Skeletal muscle tissue (tissue), 4 donors: ENCODE results near the gene CPEB3. TPM values are rescaled to one million over a fixed set of nuclear protein-coding genes. Genes with fewer than 3 reads are reported as not detected.
"Not testable (repeated sequence)": the region's sequence is repeated elsewhere in the genome, so short reads cannot be mapped to it uniquely, and the experiment has no call there.

Experiments
- H3K27ac ChIP-seq: one replicate; pipeline ENCODE4 v1.7.0; 2013; ENCODE audit warnings: mild to moderate bottlenecking, low read depth, low read length, inconsistent platforms
- H3K27me3 ChIP-seq, 3 donors: one replicate each; pipeline ENCODE4 v1.7.0; 2013; ENCODE audit warnings: low read length in 3 of 3; ENCODE audit not compliant: control insufficient read depth in 3 of 3, insufficient read depth in 3 of 3
- H3K36me3 ChIP-seq, 3 donors: one replicate each; pipeline ENCODE4 v1.7.0; 2013; ENCODE audit warnings: low read length in 3 of 3; ENCODE audit not compliant: control insufficient read depth in 3 of 3, insufficient read depth in 3 of 3
- H3K4me1 ChIP-seq, 3 donors: one replicate each; pipeline ENCODE4 v1.7.0; 2013; ENCODE audit warnings: low read length in 3 of 3, mild to moderate bottlenecking in 3 of 3; ENCODE audit not compliant: control insufficient read depth in 3 of 3, insufficient read depth in 3 of 3
- H3K4me3 ChIP-seq, 3 donors: one replicate each; pipeline ENCODE4 v1.7.0; 2013; ENCODE audit warnings: low read length in 3 of 3
- H3K9ac ChIP-seq, 3 donors: one replicate each; pipeline ENCODE4 v1.7.0; 2013; ENCODE audit warnings: low read length in 3 of 3, mild to moderate bottlenecking in 3 of 3, moderate library complexity in 2 of 3, low read depth in 1 of 3
- H3K9me3 ChIP-seq, 3 donors: one replicate each; pipeline ENCODE4 v1.7.0; 2013; ENCODE audit warnings: low read length in 3 of 3; ENCODE audit not compliant: control insufficient read depth in 3 of 3
- total RNA-seq: library from RNA; depleted of rRNA; stranded (reverse); fragments of >200 nt; gene quantifications from one replicate; pipeline ENCODE4 v1.2.3, GENCODE V29; 2014
- donor health status: Osteomylitis.

The CPEB3 gene
- total RNA-seq, 1 donor from 2014 or later, result 3.1 TPM

DNA sequence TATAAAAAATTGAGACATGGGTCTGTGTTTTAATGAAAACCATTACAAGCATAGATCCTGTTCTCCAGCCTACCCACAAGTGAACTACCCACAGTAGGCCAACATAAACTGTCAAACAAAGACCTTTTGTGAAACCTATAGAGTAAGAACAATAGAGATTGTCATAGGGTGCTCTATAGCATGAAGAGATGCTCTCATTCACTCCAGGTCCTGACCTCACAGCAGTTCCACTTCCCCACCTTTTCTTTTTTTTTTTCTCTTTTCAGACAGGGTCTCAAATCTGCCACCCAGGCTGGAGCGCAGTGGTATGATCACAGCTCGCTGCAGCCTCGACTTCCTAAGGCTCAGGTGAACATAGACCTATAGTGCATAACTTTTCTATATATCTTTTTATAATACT lies 72.3 kb downstream of the CPEB3 start:
- no peak overlapping the region for H3K9ac ChIP-seq
- no peaks in the 10 kb centered on the region for H3K9me3 ChIP-seq
- no peak overlapping the region for H3K4me3 ChIP-seq
- H3K36me3 ChIP-seq, result peaks cover 0 to 4% (median 3%) of the 10 kb centered on the region in 3 donors
- H3K27me3 ChIP-seq, result no peaks in the 10 kb centered on the region
- H3K4me1 ChIP-seq, result peaks cover 0 to 5% (median 4%) of the 10 kb centered on the region in 3 donors
- H3K27ac ChIP-seq, result no peak overlapping the region

DNA sequence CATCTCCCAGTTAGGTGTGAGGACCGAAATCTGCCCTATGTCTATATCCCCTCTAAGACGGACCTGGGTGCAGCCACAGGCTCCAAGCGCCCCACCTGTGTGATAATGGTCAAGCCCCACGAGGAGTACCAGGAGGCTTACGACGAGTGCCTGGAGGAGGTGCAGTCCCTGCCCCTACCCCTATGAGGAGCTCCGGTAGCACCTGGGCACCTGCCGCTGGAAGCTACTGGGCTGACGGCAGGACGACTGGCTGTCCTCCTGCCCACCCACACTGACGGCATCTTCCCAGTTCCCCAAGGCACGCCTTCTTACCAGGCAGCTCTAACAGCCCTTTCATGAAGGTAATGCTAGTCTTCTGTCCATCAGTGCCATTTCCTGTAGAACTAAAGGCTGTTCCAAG lies 74.3 kb downstream of the CPEB3 start:
- not testable (repeated sequence) for H3K27me3 ChIP-seq, H3K4me1 ChIP-seq, H3K9me3 ChIP-seq, H3K4me3 ChIP-seq, H3K27ac ChIP-seq, H3K36me3 ChIP-seq, H3K9ac ChIP-seq

DNA sequence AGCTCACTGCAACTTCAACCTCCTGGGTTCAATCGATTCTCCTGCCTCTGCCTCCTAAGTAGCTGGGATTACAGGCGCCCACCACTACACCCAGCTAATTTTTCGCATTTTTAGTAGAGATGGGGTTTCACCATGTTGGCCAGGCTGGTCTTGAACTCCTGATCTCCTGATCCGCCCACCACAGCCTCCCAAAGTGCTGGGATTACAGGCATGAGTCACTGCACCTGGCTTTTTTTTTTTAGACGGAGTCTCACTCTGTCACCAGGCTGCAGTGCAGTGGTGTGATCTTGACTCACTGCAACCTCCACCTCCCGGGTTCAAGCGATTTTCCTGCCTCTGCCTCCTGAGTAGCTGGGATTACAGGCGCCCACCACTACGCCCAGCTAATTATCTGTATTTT lies 75.7 kb downstream of the CPEB3 start:
- not testable (repeated sequence) for H3K36me3 ChIP-seq, H3K4me1 ChIP-seq, H3K4me3 ChIP-seq, H3K9me3 ChIP-seq, H3K27ac ChIP-seq, H3K9ac ChIP-seq, H3K27me3 ChIP-seq

DNA sequence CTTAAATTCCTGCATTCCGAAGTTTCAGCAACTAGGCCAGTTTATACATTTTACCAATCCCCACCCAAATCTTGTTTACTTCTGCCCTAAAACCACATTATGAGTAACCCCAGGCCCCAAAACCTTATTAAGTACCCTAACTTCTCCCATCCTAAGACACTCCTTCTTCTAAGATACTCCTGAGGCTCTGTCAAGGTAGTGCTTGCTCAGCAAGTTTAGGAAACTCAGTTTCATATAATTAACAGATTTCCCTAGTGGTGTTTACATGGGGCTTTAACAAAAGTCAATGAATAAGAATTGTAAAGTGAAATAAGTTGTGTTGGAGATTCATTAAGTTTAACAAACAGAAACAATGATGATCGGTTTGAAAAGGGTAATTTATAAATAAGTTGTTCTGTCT lies 77.8 kb downstream of the CPEB3 start:
- Histone ChIP-seq H3K4me1 (peaks cover 0 to 8% (median 3%) of the 10 kb centered on the region in 3 donors), H3K27me3 (no peaks in the 10 kb centered on the region), H3K9ac (no peak overlapping the region), H3K27ac (no peak overlapping the region), H3K4me3 (no peak overlapping the region), H3K36me3 (peaks cover 0 to 2% (median 0%) of the 10 kb centered on the region in 3 donors), H3K9me3 (no peaks in the 10 kb centered on the region)

- Histone ChIP-seq H3K27ac (no peak overlapping the region), H3K36me3 (peaks cover 0 to 4% (median 0%) of the 10 kb centered on the region in 3 donors), H3K4me1 (peaks cover 3 to 15% (median 6%) of the 10 kb centered on the region in 3 donors), H3K4me3 (no peak overlapping the region), H3K9ac (no peak overlapping the region), H3K27me3 (no peaks in the 10 kb centered on the region), H3K9me3 (no peaks in the 10 kb centered on the region)
Measured at GRCh38 chr10:92208736-92209135, 82.1 kb downstream of the CPEB3 start.

- H3K4me3 ChIP-seq, result no peak overlapping the region
- no peak overlapping the region for H3K27ac ChIP-seq
- H3K9ac ChIP-seq, result no peak overlapping the region
- H3K27me3 ChIP-seq, result no peaks in the 10 kb centered on the region
- peaks cover 3 to 15% (median 6%) of the 10 kb centered on the region in 3 donors for H3K4me1 ChIP-seq
- no peaks in the 10 kb centered on the region for H3K9me3 ChIP-seq
- peaks cover 0 to 4% (median 0%) of the 10 kb centered on the region in 3 donors for H3K36me3 ChIP-seq
Measured at GRCh38 chr10:92208157-92208720, 82.6 kb downstream of the CPEB3 start.

DNA sequence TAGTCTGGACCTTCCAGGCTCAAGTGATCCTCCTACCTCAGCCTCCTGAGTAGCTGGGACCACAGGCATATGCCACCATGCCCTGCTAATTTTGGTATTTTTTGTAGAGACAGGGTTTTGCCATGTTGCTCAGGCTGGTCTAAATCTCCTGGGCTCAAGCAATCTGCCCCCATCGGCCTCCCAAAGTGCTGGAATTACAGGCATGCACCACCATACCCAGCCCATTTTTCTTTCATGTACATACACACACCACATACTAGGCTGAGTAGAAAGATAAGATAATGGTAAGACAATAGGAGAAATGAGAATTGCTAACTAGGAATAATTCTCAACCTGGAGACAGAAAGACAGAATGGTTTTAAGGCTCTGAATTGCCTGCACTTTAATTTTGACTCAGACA lies 83.8 kb downstream of the CPEB3 start:
- peaks cover 0 to 4% (median 0%) of the 10 kb centered on the region in 3 donors for H3K36me3 ChIP-seq
- H3K27ac ChIP-seq, result no peak overlapping the region
- H3K4me1 ChIP-seq, result peaks cover 3 to 15% (median 6%) of the 10 kb centered on the region in 3 donors

DNA sequence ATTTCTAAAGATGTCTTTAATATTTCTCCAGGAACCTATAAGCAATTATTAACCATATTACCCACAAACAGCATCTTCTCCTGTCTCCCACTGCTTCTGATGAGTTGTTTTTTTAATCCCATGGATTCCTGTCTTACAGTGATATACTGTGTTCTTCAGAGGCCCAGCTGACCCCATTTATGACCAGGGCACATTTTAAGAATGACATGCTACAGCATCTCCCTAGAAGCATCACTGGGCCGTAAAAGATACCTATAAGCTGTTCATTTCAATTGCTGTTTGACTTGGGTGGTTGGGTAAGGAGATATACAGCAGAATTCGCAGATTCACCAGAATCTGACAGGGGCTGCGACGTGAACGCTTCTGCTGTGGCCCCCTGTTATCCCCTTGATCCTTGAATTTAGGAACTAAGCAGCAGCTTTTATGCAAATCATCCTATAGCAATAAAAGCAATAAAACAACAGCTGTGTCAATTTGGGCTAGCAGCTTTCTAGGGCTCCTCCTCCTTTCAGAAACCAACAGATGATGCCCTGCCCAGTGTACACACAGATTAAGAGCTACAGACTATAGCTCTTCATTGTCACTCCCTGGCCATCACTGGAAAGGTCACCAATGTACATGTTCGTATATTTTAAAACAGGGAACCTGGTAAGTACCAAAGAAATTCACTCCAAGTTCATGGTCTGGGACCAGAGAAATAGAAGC lies 86.8 kb downstream of the CPEB3 start:
- no peaks in the 10 kb centered on the region for H3K27me3 ChIP-seq
- H3K9ac ChIP-seq, result no peak overlapping the region
- no peak overlapping the region for H3K4me3 ChIP-seq
- H3K9me3 ChIP-seq, result no peaks in the 10 kb centered on the region
- peaks cover 0 to 4% (median 0%) of the 10 kb centered on the region in 3 donors for H3K36me3 ChIP-seq
- H3K27ac ChIP-seq, result no peak overlapping the region
- H3K4me1 ChIP-seq, result peaks cover 3 to 15% (median 3%) of the 10 kb centered on the region in 3 donors

More for the DNA sequence above, 83.8 kb downstream of the CPEB3 start:
- H3K27me3 ChIP-seq, result no peaks in the 10 kb centered on the region
- H3K9me3 ChIP-seq, result no peaks in the 10 kb centered on the region
- H3K4me3 ChIP-seq, result no peak overlapping the region
- no peak overlapping the region for H3K9ac ChIP-seq

DNA sequence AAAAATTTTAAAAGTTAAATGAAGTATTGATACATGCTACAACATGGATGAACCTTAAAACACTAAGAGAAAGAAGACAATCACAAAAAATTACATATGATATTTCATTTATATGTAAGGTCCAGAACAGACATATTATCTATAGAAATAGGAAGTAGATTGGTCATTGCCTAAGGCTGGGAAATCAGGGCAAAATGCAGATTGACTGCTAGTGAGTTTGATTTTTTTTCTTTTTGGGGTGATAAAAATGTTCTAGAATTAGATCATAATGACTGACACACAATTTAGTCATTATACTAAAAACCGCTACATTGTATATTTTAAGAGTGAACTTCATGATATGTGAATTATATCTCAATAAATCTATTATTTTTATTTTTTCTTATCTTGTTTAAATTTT lies 88.3 kb downstream of the CPEB3 start:
- no peaks in the 10 kb centered on the region for H3K9me3 ChIP-seq
- peaks cover 0 to 4% (median 0%) of the 10 kb centered on the region in 3 donors for H3K36me3 ChIP-seq
- peaks cover under 1 to 2% (median 2%) of the 10 kb centered on the region in 3 donors for H3K4me1 ChIP-seq
- H3K4me3 ChIP-seq, result no peak overlapping the region
- no peaks in the 10 kb centered on the region for H3K27me3 ChIP-seq
- no peak overlapping the region for H3K9ac ChIP-seq
- H3K27ac ChIP-seq, result no peak overlapping the region

GRCh38 chr10:92200564-92200963 lies 90.3 kb downstream of the CPEB3 start:
- no peaks in the 10 kb centered on the region for H3K9me3 ChIP-seq
- H3K36me3 ChIP-seq, result no peaks in the 10 kb centered on the region
- H3K4me1 ChIP-seq, result peaks cover 0 to 2% (median 0%) of the 10 kb centered on the region in 3 donors
- H3K4me3 ChIP-seq, result no peak overlapping the region
- H3K27me3 ChIP-seq, result no peaks in the 10 kb centered on the region
- no peak overlapping the region for H3K9ac ChIP-seq
- H3K27ac ChIP-seq, result no peak overlapping the region
